ENCODE results near the gene COASY. TPM values are rescaled to one million over a fixed set of nuclear protein-coding genes. Genes with fewer than 3 reads are reported as not detected.

The COASY gene
- total RNA-seq, 2 experiments from 2014 or later = 42.9 to 123 TPM

DNA sequence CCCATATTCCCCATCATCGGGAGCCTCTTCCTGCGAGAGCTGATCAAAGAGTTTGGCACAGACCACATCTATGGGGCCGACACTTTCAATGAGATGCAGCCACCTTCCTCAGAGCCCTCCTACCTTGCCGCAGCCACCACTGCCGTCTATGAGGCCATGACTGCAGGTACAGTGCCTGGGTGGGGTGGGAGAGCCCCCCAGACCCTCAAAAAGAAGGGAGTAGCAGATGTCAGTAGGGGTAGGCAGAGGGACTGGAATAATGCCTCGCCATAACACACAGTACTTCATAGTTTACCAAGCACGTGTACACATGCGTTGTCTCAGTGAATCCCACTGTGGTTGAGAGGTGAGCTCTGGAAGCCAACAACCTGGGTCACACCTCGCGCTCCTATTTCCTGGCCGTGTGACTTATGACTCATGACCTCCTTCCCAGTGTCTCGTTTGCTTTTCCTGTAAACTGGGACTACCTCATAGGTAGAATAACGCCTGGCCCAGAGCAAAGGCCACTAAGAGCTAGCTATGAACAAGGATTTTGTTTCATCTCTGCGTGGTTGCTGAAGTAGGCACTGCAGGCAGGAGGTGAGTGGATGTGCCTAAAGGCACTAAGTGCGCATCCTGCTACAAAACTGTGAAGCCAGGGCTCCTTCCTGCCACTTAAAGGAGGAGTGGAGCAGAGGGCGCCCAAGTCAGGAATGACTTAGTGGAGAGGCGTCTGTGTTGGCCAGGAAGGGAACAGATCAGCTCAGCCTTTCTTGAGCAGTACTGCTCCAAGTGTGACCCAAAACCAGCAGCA, 20.7 kb upstream of the COASY start:
- Histone ChIP-seq H2AFZ (ENCODE audit: low read length) (no peak overlapping the region), H3K9me2 (ENCODE audit: insufficient read depth, low read length) (no peaks in the 10 kb centered on the region), H3K27ac (ENCODE audit: low read depth, low read length, poor library complexity, severe bottlenecking) (no peak overlapping the region), H3K79me2 (ENCODE audit: insufficient read depth, low read depth, low read length) (peaks cover 4% of the 10 kb centered on the region; the same call in 1 of the 2 replicates), H4K20me1 (ENCODE audit: insufficient read depth, low read length) (no peaks in the 10 kb centered on the region), H3K4me3 (ENCODE audit: low read depth, low read length, poor library complexity, severe bottlenecking) (no peak overlapping the region), H3K4me1 (ENCODE audit: insufficient read depth, low read length, poor library complexity, severe bottlenecking) (peaks cover 9% of the 10 kb centered on the region), H3K4me2 (ENCODE audit: low read length) (no peak overlapping the region), H3K36me3 (ENCODE audit: insufficient read depth, low read length) (peaks cover 16% of the 10 kb centered on the region), H3K9me3 (ENCODE audit: low read length) (no peaks in the 10 kb centered on the region)
- ChIA-PET CTCF (ENCODE audit: unreplicated experiment) (no interaction called here), POLR2A (interaction anchor here (0.8 kb wide), 1 partner anchor 398 kb away, joined by 3 read pairs; no protein-coding TSS in a partner anchor)
- no peak for DNase-seq (ENCODE audit: low spot score)
- TF ChIP-seq EZH2phosphoT487 (IDR thresholded peaks at IDR 0.05; ENCODE audit: borderline replicate concordance, low read depth, low read length) = no peak
- TF ChIP-seq, protein P1, sequence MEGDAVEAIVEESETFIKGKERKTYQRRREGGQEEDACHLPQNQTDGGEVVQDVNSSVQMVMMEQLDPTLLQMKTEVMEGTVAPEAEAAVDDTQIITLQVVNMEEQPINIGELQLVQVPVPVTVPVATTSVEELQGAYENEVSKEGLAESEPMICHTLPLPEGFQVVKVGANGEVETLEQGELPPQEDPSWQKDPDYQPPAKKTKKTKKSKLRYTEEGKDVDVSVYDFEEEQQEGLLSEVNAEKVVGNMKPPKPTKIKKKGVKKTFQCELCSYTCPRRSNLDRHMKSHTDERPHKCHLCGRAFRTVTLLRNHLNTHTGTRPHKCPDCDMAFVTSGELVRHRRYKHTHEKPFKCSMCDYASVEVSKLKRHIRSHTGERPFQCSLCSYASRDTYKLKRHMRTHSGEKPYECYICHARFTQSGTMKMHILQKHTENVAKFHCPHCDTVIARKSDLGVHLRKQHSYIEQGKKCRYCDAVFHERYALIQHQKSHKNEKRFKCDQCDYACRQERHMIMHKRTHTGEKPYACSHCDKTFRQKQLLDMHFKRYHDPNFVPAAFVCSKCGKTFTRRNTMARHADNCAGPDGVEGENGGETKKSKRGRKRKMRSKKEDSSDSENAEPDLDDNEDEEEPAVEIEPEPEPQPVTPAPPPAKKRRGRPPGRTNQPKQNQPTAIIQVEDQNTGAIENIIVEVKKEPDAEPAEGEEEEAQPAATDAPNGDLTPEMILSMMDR (conservative IDR thresholded peaks at IDR 0.05; ENCODE audit: low read length) = no peak
- no TSS peak for BruUV-seq (replicated peaks)
- intact Hi-C loops (cut with micrococcal nuclease; ENCODE audit: unreplicated experiment) = no loop called here

DNA sequence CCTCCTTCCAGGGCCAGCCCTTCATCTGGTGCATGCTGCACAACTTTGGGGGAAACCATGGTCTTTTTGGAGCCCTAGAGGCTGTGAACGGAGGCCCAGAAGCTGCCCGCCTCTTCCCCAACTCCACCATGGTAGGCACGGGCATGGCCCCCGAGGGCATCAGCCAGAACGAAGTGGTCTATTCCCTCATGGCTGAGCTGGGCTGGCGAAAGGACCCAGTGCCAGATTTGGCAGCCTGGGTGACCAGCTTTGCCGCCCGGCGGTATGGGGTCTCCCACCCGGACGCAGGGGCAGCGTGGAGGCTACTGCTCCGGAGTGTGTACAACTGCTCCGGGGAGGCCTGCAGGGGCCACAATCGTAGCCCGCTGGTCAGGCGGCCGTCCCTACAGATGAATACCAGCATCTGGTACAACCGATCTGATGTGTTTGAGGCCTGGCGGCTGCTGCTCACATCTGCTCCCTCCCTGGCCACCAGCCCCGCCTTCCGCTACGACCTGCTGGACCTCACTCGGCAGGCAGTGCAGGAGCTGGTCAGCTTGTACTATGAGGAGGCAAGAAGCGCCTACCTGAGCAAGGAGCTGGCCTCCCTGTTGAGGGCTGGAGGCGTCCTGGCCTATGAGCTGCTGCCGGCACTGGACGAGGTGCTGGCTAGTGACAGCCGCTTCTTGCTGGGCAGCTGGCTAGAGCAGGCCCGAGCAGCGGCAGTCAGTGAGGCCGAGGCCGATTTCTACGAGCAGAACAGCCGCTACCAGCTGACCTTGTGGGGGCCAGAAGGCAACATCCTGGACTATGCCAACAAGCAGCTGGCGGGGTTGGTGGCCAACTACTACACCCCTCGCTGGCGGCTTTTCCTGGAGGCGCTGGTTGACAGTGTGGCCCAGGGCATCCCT, 18.5 kb upstream of the COASY start:
- H3K79me2 ChIP-seq (ENCODE audit: insufficient read depth, low read depth, low read length) = no peaks in the 10 kb centered on the region
- H3K4me2 ChIP-seq (ENCODE audit: low read length) = no peak overlapping the region
- CTCF ChIA-PET (ENCODE audit: unreplicated experiment) = no interaction called here
- H3K4me3 ChIP-seq (ENCODE audit: low read depth, low read length, poor library complexity, severe bottlenecking) = no peak overlapping the region
- POLR2A ChIA-PET = no interaction called here
- no peak for DNase-seq (ENCODE audit: low spot score)
- H2AFZ ChIP-seq (ENCODE audit: low read length) = no peak overlapping the region
- no peaks in the 10 kb centered on the region for H4K20me1 ChIP-seq (ENCODE audit: insufficient read depth, low read length)
- peaks cover 16% of the 10 kb centered on the region for H3K36me3 ChIP-seq (ENCODE audit: insufficient read depth, low read length)
- no peaks in the 10 kb centered on the region for H3K9me2 ChIP-seq (ENCODE audit: insufficient read depth, low read length)
- H3K4me1 ChIP-seq (ENCODE audit: insufficient read depth, low read length, poor library complexity, severe bottlenecking) = peaks cover 2% of the 10 kb centered on the region
- BruUV-seq (replicated peaks) = no TSS peak
- TF ChIP-seq, protein P1 (conservative IDR thresholded peaks at IDR 0.05; ENCODE audit: low read length) = no peak
- TF ChIP-seq EZH2phosphoT487 (IDR thresholded peaks at IDR 0.05; ENCODE audit: borderline replicate concordance, low read depth, low read length) = no peak
- no peak overlapping the region for H3K27ac ChIP-seq (ENCODE audit: low read depth, low read length, poor library complexity, severe bottlenecking)
- intact Hi-C loops (cut with micrococcal nuclease; ENCODE audit: unreplicated experiment) = no loop called here
- H3K9me3 ChIP-seq (ENCODE audit: low read length) = no peaks in the 10 kb centered on the region
